GM21360 (cell line): ENCODE data around the gene LSP1.

Experiments used
- ATAC-seq: cut with Tn5 transposase; IDR thresholded peaks from one replicate; pipeline ENCODE4 v1.9.1; 2021; ENCODE audit warnings: mild to moderate bottlenecking, moderate library complexity; ENCODE audit not compliant: unreplicated experiment

Gene LSP1

DNA sequence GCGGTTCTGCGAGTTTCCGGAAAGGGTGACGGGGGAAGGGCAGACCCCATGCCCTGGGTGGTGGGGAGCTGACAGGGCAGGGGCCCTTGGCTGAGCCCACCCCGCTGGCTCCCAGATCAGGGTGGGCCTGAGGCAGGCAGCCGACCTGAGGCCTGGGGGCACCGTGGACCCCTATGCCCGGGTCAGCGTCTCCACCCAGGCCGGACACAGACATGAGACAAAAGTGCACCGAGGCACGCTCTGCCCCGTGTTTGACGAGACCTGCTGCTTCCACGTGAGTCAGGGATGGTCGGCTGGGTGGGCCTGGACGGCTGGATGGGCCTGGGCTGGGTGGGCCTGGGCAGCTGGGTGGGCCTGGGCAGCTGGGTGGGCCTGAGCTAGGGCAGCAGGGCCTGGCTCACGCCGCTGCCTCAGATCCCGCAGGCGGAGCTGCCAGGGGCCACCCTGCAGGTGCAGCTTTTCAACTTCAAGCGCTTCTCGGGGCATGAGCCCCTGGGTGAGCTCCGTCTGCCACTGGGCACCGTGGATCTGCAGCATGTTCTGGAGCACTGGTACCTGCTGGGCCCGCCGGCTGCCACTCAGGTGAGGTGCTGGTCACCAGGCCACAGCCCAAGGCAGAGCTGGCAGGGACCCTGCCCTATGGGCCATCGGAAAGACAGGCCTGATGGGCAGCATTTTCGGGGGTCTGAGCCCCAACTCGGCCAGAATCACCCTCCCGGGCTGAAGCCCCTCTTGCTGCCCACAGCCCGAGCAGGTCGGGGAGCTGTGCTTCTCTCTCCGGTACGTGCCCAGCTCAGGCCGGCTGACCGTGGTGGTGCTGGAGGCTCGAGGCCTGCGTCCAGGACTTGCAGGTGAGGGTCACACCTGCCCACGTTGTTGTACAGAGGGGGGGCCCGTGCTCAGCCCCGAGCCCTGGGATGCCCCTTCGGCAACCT is 16.6 kb upstream of the LSP1 start:
- ATAC-seq, result no peak

DNA sequence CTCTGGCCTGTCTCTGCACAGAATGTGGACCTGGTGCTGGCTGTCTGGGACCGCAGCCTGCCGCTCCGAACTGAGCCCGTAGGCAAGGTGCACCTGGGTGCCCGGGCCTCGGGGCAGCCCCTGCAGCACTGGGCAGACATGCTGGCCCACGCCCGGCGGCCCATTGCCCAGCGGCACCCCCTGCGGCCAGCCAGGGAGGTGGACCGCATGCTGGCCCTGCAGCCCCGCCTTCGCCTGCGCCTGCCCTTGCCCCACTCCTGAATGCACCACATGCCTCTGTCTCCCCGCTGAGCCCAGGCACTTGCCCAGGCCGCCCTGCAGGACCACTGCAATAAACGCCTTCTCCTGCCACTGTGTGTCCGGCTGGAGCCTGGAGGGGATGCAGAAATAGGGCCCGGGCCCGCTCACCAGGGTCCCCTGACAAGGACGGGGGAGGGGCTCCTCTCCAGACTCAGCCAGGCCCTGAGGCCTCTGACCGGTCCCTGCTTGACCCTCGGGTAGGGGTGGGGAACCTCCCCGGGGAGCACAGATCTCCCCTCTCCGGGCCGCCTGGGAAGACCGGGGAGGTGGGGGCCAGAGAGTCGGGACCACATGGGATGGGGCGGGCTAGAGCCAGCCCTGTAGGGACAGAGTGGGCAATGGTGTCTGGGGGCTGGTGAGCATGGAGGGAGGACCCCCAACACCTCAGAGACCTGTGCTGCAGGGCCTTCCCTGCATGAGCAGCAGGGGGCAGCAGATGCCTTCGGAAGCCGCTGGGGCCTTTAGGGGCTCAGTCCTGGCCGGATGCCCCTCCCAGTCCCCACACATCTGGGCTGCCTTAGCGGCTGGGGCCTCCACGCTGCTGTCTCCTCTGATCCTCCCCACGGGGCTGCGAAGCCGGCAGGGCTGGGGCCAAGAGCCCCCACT is 15.5 kb upstream of the LSP1 start:
- ATAC-seq, result no peak

- ATAC-seq, result no peak
These were observed 14.8 kb upstream of the LSP1 start for GRCh38 chr11:1838077-1838425.

DNA sequence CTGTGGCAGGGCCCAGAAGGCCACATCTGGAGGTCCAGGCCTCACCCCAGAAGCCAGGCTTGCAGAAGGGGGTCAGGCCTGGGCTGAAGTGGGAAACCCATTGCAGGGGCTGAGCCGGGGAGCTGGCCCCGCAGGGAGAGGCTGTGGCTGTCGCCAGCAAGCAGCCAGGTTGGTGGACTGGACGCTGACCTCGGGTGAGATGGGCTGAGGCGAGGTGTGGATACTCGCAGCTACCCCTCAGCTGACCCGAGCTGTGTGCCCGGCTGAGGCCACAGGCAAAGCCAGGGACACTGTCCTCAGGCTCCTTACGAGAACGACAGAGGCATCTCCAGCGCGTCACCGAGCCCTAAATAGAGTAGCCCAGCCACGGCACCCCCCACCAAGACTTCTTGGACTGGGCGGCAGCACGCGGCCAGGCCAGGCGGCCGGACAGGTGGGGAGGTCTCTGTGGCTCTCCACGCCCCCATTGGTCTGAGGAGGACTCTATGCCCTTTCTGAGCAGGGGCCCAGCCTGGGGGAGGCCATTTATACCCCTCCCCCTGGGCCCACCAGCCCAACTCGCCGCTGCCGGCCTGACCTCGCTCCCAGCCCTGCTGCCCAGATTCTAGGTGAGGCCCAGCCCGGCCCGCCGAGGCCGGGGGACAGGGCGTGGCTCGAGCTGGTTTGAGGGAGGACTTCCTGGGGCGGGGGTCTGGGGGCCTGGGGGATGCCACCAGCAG is 14.3 kb upstream of the LSP1 start, which contains the start of gene TNNI2:
Gene TNNI2, plus strand, starts transcription at position 556 of the 719 bp plus-strand sequence. CDS start 716 bp downstream, outside the sequence.
- ATAC-seq, result no peak

- ATAC-seq, result no peak
These were observed 13.5 kb upstream of the LSP1 start for GRCh38 chr11:1839204-1839923.

DNA sequence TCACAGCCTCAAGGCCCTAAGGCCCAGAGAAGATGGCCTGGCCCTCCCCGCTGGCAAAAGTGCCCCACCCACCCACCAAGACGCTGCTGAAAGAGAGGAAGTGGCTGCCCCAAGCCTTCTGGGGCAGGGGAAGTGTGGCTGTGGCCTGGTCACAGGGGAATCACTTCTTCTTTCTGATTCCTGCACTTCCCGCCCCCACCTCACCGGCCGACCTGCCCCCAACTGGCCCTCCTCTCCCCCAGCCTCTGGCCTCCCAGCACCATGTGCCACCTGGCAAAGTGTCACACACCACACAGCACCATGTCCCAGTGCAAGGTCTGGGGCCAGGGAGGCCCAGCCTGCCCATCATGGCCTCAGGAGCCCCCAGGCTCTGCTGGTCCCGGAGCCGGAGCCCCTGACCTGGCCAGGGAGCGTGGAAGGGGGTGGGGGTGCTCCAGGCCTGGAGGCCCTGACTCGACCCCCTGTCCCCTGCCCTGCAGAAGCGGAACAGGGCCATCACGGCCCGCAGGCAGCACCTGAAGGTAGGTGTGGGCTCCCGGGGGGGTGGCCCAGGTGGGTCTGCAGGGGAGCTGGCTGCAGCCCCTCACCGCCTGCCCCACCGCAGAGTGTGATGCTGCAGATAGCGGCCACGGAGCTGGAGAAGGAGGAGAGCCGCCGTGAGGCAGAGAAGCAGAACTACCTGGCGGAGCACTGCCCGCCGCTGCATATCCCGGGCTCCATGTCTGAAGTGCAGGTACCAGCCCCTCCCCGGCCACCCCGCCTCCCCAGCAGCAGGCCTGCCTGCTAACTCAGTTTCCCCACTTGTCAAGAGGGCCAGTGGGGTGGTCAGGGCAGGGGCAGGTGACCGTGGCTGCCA is 12.7 kb upstream of the LSP1 start:
- ATAC-seq, result no peak

- ATAC-seq, result no peak
These were observed 12.0 kb upstream of the LSP1 start for GRCh38 chr11:1840780-1841480.

- no peak for ATAC-seq
These were observed 11.3 kb upstream of the LSP1 start for GRCh38 chr11:1841511-1842148.

DNA sequence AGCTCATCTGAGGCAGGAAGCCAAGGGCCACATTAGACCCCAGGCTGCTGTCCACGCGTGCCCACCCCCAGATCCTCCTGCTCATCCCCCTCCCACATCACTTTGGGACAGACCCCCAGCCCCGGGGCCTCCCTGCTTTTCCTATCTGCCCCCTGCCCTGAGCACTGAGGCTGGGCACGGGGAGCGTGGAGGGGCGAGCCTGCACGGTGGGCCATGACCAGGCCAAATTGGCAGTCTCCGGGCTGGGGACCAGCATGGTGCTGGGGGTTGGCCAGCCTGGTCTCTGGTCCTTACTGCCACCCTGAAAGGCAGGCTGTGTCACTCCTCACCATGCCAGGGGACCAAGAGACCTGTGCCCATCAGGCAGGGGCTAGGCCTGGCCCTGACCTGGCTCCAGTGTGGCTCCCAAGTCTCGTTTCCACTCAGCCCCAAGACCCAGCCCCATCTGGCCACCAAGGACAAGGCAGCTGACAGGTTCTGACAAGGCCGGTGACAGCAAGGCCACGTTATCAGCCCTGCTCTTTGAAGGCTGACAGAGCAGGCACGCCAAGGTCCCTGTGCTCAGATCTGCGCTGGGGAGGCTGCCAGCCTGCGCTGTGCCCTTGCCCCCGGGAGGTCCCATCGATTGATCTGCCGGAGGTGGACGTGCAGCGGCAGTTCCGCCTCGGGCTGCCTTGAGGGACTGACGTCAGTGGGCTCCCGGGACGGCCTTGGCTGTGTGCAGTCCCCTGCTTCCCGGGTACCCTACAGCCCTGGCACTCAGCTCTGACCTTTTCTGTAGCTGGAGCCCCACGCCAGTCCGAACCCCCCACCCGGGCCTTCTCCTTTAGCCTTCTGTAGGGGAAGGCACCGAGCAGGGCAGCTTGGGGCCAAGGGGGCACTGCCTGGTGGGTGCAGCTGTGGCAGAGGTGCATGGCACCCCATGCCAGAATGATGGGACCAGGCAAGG is 10.5 kb upstream of the LSP1 start:
- no peak for ATAC-seq

DNA sequence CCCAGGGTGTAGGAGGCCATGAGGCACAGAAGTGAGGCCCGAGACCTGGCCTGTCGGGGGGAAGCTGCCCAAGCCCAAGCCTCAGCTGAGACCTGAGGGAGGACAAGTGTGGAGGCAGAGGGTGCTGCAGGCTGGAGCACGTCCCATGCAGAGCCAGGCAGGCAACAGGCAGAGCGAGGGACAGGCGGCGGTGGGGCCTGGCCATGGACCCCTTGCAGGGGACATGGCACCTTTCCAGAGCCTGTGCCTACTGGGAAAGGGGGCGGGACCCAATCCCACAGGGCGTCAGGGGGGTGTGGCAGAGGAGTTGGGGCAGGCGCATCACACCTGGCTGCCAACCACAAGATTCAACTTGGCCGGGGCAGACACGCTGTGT is 9.8 kb upstream of the LSP1 start:
- ATAC-seq, result no peak

- ATAC-seq, result no peak
These were observed 9.1 kb upstream of the LSP1 start for GRCh38 chr11:1843796-1844195.

- no peak for ATAC-seq
These were observed 8.4 kb upstream of the LSP1 start for GRCh38 chr11:1844221-1845094.

DNA sequence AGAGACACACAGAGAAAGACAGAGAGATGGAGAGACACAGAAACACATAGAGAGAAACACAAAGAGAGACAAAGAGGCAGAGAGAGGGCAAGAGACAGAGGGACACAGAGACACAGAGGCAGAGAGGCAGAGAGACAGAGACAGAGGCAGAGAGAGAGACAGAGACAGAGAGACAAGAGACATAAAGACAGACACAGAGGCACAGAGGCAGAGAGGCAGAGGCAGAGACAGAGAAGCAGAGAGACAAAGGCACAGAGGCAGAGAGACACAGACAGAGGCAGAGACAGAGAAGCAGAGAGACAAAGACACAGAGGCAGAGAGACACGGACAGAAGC is 7.8 kb upstream of the LSP1 start:
- no peak for ATAC-seq

GRCh38 chr11:1845561-1846452 is 7.1 kb upstream of the LSP1 start:
- no peak for ATAC-seq

DNA sequence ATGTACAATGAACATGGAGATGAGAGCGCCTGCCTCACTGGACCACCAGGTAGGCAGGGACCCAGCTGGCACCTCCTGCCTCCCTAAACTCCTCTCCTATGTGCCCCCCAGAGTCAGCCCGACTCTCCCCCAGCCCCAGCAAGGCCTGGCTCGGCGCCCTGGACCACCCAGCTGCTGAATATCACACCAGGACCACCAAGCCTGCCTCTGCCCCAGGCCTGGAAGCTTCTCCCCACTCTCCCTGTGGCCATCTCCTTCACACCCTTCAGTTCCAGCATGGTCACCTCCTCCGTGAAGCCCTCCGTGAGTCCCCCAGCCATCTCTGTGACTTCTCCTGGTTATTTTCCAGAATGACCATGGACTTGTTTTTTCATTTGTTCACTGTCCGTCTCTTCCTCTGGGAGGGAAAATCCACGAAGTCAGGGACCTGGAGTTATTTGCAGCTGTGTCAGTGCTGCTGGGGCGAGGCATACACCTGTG is 6.4 kb upstream of the LSP1 start:
- no peak for ATAC-seq
